ENCODE measurements around the gene CACNB1. TPM values are rescaled to one million over a fixed set of nuclear protein-coding genes. Genes with fewer than 3 reads are reported as not detected.

The CACNB1 gene
- total and polyA plus RNA-seq, 10 of the 15 experiments (the other 5 are each of a cell fraction or from before 2014, with no cell fraction given) = 0.06 to 15.6 (median 6.3) TPM

DNA sequence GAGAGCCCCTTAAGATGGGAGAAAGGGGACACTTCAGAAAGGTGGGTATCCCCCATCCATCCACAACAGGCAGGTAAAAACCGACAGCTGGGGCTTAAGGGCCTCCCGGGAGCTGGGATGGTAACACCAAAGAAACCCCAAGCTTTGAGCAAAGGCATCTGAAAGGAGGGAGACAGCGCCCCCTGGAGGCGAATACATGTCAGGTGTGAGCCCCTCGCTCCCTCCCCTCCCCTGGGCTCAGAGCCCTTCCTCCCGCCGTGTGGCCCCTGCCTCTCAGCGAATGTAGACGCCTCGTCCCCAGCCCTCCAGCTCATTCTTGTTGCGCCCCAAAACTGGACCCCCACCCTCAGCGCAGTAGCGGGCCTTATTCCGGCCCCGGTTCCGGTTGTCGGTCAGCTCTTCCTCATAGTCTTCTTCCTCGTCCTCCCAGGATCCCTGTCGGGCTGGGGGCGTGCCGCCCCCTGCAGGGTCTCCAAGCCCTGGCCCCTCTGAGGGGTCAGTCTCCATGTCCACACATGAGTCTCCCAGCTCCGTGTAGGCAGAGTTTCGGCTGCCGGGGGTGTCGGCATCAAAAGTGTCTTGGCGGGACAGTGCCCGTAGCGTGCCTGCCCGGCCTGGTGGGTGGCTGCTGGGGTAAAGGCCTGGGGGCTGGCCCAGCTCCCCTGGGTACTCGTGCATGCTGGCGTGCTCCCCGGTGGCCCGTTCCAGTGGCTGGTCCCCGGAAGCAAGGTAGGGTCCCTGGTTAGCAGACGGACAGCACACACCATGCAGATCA is 22.4 kb downstream of the CACNB1 start (continued):
- no peak for TF ChIP-seq JUND (IDR thresholded peaks at IDR 0.05; ENCODE audit: low read depth, low read length)
- TF ChIP-seq NFYB (IDR thresholded peaks at IDR 0.05; ENCODE audit: insufficient read depth, low read depth, low read length) = no peak
- TF ChIP-seq NFXL1 (IDR thresholded peaks at IDR 0.05; ENCODE audit: borderline replicate concordance) = no peak
- no peak for TF ChIP-seq USF1 (IDR thresholded peaks at IDR 0.05; ENCODE audit: borderline replicate concordance, extremely low read length, insufficient read depth, low read depth, low read length)
- TF ChIP-seq WRNIP1 (IDR thresholded peaks at IDR 0.05; ENCODE audit: borderline replicate concordance, low read depth, low read length) = no peak
- no peak for TF ChIP-seq RB1 (IDR thresholded peaks at IDR 0.05; ENCODE audit: borderline replicate concordance)
- TF ChIP-seq, protein P1, sequence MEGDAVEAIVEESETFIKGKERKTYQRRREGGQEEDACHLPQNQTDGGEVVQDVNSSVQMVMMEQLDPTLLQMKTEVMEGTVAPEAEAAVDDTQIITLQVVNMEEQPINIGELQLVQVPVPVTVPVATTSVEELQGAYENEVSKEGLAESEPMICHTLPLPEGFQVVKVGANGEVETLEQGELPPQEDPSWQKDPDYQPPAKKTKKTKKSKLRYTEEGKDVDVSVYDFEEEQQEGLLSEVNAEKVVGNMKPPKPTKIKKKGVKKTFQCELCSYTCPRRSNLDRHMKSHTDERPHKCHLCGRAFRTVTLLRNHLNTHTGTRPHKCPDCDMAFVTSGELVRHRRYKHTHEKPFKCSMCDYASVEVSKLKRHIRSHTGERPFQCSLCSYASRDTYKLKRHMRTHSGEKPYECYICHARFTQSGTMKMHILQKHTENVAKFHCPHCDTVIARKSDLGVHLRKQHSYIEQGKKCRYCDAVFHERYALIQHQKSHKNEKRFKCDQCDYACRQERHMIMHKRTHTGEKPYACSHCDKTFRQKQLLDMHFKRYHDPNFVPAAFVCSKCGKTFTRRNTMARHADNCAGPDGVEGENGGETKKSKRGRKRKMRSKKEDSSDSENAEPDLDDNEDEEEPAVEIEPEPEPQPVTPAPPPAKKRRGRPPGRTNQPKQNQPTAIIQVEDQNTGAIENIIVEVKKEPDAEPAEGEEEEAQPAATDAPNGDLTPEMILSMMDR (IDR thresholded peaks at IDR 0.05 in 2 of 3, conservative IDR thresholded peaks at IDR 0.05 in 1 of 3; ENCODE audit: control insufficient read depth in 2 of 3, extremely low read depth in 1 of 3, insufficient read depth in 1 of 3, low read depth in 3 of 3, low read length in 3 of 3) = peak; percentile 69 to 83 (median 81)
- no peak for TF ChIP-seq CHD1 (IDR thresholded peaks at IDR 0.05; ENCODE audit: low read depth, low read length)
- TF ChIP-seq, protein P2, sequence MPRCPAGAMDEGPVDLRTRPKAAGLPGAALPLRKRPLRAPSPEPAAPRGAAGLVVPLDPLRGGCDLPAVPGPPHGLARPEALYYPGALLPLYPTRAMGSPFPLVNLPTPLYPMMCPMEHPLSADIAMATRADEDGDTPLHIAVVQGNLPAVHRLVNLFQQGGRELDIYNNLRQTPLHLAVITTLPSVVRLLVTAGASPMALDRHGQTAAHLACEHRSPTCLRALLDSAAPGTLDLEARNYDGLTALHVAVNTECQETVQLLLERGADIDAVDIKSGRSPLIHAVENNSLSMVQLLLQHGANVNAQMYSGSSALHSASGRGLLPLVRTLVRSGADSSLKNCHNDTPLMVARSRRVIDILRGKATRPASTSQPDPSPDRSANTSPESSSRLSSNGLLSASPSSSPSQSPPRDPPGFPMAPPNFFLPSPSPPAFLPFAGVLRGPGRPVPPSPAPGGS (IDR thresholded peaks at IDR 0.05; ENCODE audit: borderline replicate concordance, insufficient read depth, low read depth, low read length, poor library complexity, severe bottlenecking) = no peak
- TF ChIP-seq, protein P3, sequence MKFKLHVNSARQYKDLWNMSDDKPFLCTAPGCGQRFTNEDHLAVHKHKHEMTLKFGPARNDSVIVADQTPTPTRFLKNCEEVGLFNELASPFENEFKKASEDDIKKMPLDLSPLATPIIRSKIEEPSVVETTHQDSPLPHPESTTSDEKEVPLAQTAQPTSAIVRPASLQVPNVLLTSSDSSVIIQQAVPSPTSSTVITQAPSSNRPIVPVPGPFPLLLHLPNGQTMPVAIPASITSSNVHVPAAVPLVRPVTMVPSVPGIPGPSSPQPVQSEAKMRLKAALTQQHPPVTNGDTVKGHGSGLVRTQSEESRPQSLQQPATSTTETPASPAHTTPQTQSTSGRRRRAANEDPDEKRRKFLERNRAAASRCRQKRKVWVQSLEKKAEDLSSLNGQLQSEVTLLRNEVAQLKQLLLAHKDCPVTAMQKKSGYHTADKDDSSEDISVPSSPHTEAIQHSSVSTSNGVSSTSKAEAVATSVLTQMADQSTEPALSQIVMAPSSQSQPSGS (IDR thresholded peaks at IDR 0.05; ENCODE audit: low read length) = no peak
- no peak for TF ChIP-seq ZBTB4 (CRISPR knock-in tag; IDR thresholded peaks at IDR 0.05)
- TF ChIP-seq STAT3 (IDR thresholded peaks at IDR 0.05; ENCODE audit: low read depth, low read length) = no peak
- no peak for TF ChIP-seq SMARCA5 (IDR thresholded peaks at IDR 0.05)
- TF ChIP-seq ZNF687 (IDR thresholded peaks at IDR 0.05) = no peak
